GM12874 (cell line): ENCODE measurements around the gene ITSN2.

Experiments
- CTCF ChIP-seq: IDR thresholded peaks from 2 replicates; pipeline ENCODE4 v1.5.1; 2011; ENCODE audit warnings: low read depth, mild to moderate bottlenecking, control low read depth, low read length, moderate library complexity; ENCODE audit not compliant: insufficient read depth

ITSN2 gene

GRCh38 chr2:24189551-24189950, 170.8 kb downstream of the ITSN2 start:
- no peak for TF ChIP-seq CTCF

GRCh38 chr2:24183366-24184069, 176.8 kb downstream of the ITSN2 start:
- no peak for TF ChIP-seq CTCF

GRCh38 chr2:24182507-24182906, 177.8 kb downstream of the ITSN2 start:
- no peak for TF ChIP-seq CTCF

- no peak for TF ChIP-seq CTCF
Measured at GRCh38 chr2:24181849-24182248, 178.5 kb downstream of the ITSN2 start.

- TF ChIP-seq CTCF, result no peak
Measured at GRCh38 chr2:24179683-24180082, 180.7 kb downstream of the ITSN2 start.

- TF ChIP-seq CTCF, result no peak
Measured at GRCh38 chr2:24176326-24176725, 184.0 kb downstream of the ITSN2 start.

GRCh38 chr2:24175631-24176187, 184.6 kb downstream of the ITSN2 start:
- no peak for TF ChIP-seq CTCF
